Measurements from ENCODE around the gene GTF3C2. TPM values are rescaled to one million over a fixed set of nuclear protein-coding genes. Genes with fewer than 3 reads are reported as not detected.
"Not testable (repeated sequence)": the region's sequence is repeated elsewhere in the genome, so short reads cannot be mapped to it uniquely, and the experiment has no call there.

The GTF3C2 gene
- total RNA-seq, 1 experiment from 2014 or later, result 77.7 TPM

DNA sequence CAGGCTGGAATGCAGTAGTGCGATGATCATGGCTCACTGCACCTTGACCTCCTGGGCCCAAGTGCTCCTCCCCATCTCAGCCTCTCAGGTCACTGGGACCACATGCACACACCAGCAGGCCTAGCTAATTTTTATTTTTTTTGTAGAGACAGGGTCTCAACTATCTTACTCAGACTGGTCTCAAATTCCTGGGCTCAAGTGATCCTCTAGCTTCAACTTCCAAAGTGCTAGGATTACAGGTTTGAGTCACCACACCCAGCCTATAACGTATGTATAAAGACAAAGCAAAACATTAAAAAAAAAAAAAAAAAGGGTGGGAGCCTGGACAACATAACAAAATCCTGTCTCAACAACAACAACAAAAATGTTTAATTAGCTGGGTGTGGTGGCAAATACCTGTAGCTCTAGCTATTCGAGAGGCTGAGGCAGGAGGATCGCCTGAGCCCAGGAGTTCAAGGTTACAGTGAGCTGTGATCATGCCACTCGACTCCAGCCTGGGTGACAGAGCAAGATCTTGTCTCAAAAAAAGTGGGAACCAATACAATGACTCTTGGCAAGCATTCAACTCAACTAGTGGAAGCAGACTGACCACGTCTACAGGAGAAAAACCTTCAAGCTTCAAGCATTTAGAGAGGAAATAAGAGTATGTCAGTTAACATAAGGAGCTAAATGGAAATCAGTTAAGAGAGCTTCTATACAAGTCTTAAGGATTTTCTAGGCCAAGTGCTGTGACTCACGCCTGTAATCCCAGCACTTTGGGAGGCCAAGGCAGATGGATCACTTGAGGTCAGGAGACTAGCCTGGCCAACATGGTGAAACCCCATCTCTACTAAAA is 2.6 kb downstream of the GTF3C2 start:
- Histone ChIP-seq H3K27me3 (ENCODE audit: control insufficient read depth, insufficient read depth, low read length) (no peaks in the 10 kb centered on the region), H3K9me3 (ENCODE audit: control insufficient read depth, insufficient read depth, low read depth, low read length) (no peaks in the 10 kb centered on the region), H3K4me3 (ENCODE audit: low read depth in 2 of 2, low read length in 2 of 2) (no peak overlapping the region), H3K27ac (ENCODE audit: low read length) (no peak overlapping the region; the same call in 1 of the 2 replicates), H3K36me3 (ENCODE audit: control insufficient read depth, insufficient read depth, low read length) (no peaks in the 10 kb centered on the region; the same call in 1 of the 2 replicates), H3K4me1 (ENCODE audit: control insufficient read depth, insufficient read depth, low read length) (peaks cover 19% of the 10 kb centered on the region)
- ChIA-PET CTCF (interaction anchor here (0.6 kb wide), 1 partner anchor 24 kb away, joined by 4 read pairs; no protein-coding TSS in a partner anchor), POLR2A (interaction anchor here (0.6 to 1.2 kb wide), 2 partner anchors 11 to 31 kb away, joined by 3 to 6 read pairs; partner anchors contain the start of gene MPV17)
- ATAC-seq, result no peak
- DNase-seq (ENCODE audit: low read depth, low spot score), result no peak
- intact Hi-C loops (cut with micrococcal nuclease; ENCODE audit: unreplicated experiment), result no loop called here
- no peak for TF ChIP-seq SIN3A (IDR thresholded peaks at IDR 0.05; ENCODE audit: borderline replicate concordance, insufficient read depth, low read depth, low read length)
- TF ChIP-seq, protein P1, sequence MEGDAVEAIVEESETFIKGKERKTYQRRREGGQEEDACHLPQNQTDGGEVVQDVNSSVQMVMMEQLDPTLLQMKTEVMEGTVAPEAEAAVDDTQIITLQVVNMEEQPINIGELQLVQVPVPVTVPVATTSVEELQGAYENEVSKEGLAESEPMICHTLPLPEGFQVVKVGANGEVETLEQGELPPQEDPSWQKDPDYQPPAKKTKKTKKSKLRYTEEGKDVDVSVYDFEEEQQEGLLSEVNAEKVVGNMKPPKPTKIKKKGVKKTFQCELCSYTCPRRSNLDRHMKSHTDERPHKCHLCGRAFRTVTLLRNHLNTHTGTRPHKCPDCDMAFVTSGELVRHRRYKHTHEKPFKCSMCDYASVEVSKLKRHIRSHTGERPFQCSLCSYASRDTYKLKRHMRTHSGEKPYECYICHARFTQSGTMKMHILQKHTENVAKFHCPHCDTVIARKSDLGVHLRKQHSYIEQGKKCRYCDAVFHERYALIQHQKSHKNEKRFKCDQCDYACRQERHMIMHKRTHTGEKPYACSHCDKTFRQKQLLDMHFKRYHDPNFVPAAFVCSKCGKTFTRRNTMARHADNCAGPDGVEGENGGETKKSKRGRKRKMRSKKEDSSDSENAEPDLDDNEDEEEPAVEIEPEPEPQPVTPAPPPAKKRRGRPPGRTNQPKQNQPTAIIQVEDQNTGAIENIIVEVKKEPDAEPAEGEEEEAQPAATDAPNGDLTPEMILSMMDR (IDR thresholded peaks at IDR 0.05), result no peak
- TF ChIP-seq POLR2AphosphoS5 (IDR thresholded peaks at IDR 0.05; ENCODE audit: low read depth, low read length), result no peak
- TF ChIP-seq, protein P2, sequence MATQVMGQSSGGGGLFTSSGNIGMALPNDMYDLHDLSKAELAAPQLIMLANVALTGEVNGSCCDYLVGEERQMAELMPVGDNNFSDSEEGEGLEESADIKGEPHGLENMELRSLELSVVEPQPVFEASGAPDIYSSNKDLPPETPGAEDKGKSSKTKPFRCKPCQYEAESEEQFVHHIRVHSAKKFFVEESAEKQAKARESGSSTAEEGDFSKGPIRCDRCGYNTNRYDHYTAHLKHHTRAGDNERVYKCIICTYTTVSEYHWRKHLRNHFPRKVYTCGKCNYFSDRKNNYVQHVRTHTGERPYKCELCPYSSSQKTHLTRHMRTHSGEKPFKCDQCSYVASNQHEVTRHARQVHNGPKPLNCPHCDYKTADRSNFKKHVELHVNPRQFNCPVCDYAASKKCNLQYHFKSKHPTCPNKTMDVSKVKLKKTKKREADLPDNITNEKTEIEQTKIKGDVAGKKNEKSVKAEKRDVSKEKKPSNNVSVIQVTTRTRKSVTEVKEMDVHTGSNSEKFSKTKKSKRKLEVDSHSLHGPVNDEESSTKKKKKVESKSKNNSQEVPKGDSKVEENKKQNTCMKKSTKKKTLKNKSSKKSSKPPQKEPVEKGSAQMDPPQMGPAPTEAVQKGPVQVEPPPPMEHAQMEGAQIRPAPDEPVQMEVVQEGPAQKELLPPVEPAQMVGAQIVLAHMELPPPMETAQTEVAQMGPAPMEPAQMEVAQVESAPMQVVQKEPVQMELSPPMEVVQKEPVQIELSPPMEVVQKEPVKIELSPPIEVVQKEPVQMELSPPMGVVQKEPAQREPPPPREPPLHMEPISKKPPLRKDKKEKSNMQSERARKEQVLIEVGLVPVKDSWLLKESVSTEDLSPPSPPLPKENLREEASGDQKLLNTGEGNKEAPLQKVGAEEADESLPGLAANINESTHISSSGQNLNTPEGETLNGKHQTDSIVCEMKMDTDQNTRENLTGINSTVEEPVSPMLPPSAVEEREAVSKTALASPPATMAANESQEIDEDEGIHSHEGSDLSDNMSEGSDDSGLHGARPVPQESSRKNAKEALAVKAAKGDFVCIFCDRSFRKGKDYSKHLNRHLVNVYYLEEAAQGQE (IDR thresholded peaks at IDR 0.05; ENCODE audit: insufficient read depth in 1 of 2, low read depth in 2 of 2, low read length in 1 of 2), result no peak
- TF ChIP-seq TCF7L2 (IDR thresholded peaks at IDR 0.05; ENCODE audit: low read depth, low read length), result no peak
- BruUV-seq (replicated peaks), result no TSS peak
- in situ Hi-C loops (cut with HindIII; ENCODE audit: low pct_unique_long_range_greater_than_20kb, low sequenced_read_pairs), result no loop called here

- CTCF ChIA-PET; in situ Hi-C loops (cut with HindIII; ENCODE audit: low pct_unique_long_range_greater_than_20kb, low sequenced_read_pairs); H3K9me3 ChIP-seq (ENCODE audit: control insufficient read depth, insufficient read depth, low read depth, low read length); BruUV-seq (replicated peaks); intact Hi-C loops (cut with micrococcal nuclease; ENCODE audit: unreplicated experiment); DNase-seq (ENCODE audit: low read depth, low spot score); H3K27ac ChIP-seq (ENCODE audit: low read length); H3K4me3 ChIP-seq (ENCODE audit: low read depth in 2 of 2, low read length in 2 of 2); ATAC-seq; H3K27me3 ChIP-seq (ENCODE audit: control insufficient read depth, insufficient read depth, low read length); H3K36me3 ChIP-seq (ENCODE audit: control insufficient read depth, insufficient read depth, low read length): not testable (repeated sequence)
- POLR2A ChIA-PET, result interaction anchor here (0.6 to 1.2 kb wide), 4 partner anchors 20 to 1613 kb away, joined by 3 to 6 read pairs (median 4); partner anchors contain the start of gene MPV17
- H3K4me1 ChIP-seq (ENCODE audit: control insufficient read depth, insufficient read depth, low read length), result peaks cover 19% of the 10 kb centered on the region
These were observed 3.2 kb downstream of the GTF3C2 start for GRCh38 chr2:27353386-27353761.

Data from Panc1 (cell line).